ENCODE data around the gene GRIK1. TPM values are rescaled to one million over a fixed set of nuclear protein-coding genes. Genes with fewer than 3 reads are reported as not detected.

The GRIK1 gene
- total RNA-seq, 4 donors from 2014 or later: 0.44 to 4.1 (median 2.6) TPM

- H3K27ac ChIP-seq: no peak overlapping the region
- no peaks in the 10 kb centered on the region for H3K9me3 ChIP-seq
- WGBS, 2 donors: 78 to 88% methylated on average over 2 of the region's 2 CpGs
- H3K4me1 ChIP-seq: no peaks in the 10 kb centered on the region
- TF ChIP-seq POLR2A (IDR thresholded peaks at IDR 0.05): no peak
- TF ChIP-seq EP300 (IDR thresholded peaks at IDR 0.05): no peak
- no peak for TF ChIP-seq CTCF (IDR thresholded peaks at IDR 0.05)
- no peaks in the 10 kb centered on the region for H3K27me3 ChIP-seq
- DNase-seq (ENCODE audit: low spot score in 2 of 2): no peak
- no peaks in the 10 kb centered on the region for H3K36me3 ChIP-seq
- H3K4me3 ChIP-seq: no peak overlapping the region
These were observed 270.4 kb downstream of the GRIK1 start for GRCh38 chr21:29669416-29669815.

DNA sequence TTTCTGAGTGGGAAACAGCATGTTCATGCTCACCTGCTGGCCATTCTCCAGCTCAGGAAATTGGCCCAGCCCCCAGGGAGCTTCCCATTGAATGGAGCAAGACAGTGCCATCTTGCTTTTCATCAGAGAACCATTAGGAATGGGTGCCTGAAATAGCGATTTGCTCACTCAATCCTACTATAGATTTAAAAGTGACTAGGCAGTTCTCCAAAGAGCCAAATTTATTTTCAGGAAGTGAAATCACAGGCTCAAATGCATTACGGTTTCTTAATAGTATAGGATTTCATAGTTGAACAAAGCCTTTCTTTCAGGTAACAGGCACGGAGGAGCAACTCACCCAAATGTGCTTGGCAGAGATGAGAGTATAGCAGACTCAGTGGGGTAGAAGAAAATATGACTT is 272.1 kb downstream of the GRIK1 start:
- H3K4me3 ChIP-seq: no peak overlapping the region
- TF ChIP-seq POLR2A (IDR thresholded peaks at IDR 0.05) (no peak), CTCF (IDR thresholded peaks at IDR 0.05) (no peak), EP300 (IDR thresholded peaks at IDR 0.05) (no peak)

DNA sequence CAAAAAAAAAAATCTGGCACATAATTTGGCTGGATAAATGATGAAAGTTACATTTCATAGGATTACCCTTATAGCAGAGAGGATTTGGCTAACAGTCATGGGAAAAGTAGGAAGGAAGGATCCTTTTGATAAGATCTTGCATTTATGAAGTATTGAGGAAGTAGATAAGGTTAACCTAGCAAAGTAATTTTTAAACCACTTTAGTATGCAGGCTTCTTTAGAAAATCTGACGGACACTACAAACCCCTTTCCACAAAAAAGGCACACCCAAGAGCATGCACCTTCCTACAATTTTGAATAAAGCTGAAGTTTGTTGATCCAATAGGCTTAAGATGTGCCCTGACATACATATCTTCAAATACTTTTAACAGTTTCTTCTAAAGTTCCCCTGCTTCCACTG is 275.2 kb downstream of the GRIK1 start:
- H3K4me1 ChIP-seq: no peaks in the 10 kb centered on the region
- TF ChIP-seq CTCF (IDR thresholded peaks at IDR 0.05) (no peak), POLR2A (IDR thresholded peaks at IDR 0.05) (no peak), EP300 (IDR thresholded peaks at IDR 0.05) (no peak)
- 70 to 71% methylated on average over 1 of the region's 1 CpG for WGBS, 2 donors

More for the DNA sequence above, 272.1 kb downstream of the GRIK1 start:
- 57 to 77% methylated on average over 3 of the region's 3 CpGs for WGBS, 2 donors
- Histone ChIP-seq H3K4me1 (no peaks in the 10 kb centered on the region), H3K36me3 (no peaks in the 10 kb centered on the region), H3K9me3 (no peaks in the 10 kb centered on the region), H3K27ac (no peak overlapping the region), H3K27me3 (no peaks in the 10 kb centered on the region)
- no peak for DNase-seq (ENCODE audit: low spot score in 2 of 2)

DNA sequence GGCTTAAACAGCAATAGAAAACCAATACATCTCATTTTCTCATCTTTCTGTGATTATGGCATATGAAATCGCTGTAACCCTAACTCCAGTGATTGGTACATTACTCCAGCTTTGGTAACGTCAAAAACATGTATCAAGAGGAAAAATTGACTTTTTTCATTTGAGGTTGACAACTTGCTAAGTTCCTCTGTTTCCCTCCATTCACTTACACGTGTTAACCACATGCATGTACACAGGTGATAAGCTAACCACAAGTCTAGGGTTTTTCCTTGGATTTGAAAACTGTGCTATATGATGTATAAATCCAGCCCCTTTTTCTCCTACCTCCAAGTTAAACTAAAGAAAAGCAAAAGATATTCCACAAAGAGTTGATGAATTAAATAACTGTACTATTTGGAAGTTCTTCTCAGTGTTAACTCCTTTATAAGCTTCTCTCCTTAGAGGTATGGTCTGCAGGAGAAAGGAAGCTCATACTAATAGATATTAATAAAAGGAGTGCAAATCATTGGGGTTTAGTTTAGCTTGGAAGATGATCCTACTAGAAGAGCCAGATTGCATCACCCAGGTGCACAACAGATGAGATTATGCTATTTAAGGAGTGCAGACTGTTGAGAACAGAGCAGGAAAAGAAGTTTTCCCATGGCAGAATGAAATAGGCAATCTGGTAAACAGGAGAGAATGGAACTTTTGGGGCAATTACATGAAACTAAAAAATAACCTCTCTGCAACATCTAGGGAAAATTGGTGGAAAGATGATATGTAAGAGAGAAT is 277.9 kb downstream of the GRIK1 start:
- 83 to 87% methylated on average over 3 of the region's 3 CpGs for WGBS, 2 donors
- no peak overlapping the region for H3K27ac ChIP-seq
- no peaks in the 10 kb centered on the region for H3K27me3 ChIP-seq
- no peaks in the 10 kb centered on the region for H3K4me1 ChIP-seq
- H3K36me3 ChIP-seq: no peaks in the 10 kb centered on the region
- TF ChIP-seq EP300 (IDR thresholded peaks at IDR 0.05) (no peak), CTCF (IDR thresholded peaks at IDR 0.05) (no peak), POLR2A (IDR thresholded peaks at IDR 0.05) (no peak)
- H3K4me3 ChIP-seq: no peak overlapping the region
- H3K9me3 ChIP-seq: no peaks in the 10 kb centered on the region
- DNase-seq (ENCODE audit: low spot score in 2 of 2): no peak

More for the DNA sequence above, 275.2 kb downstream of the GRIK1 start:
- Histone ChIP-seq H3K4me3 (no peak overlapping the region), H3K9me3 (no peaks in the 10 kb centered on the region), H3K36me3 (no peaks in the 10 kb centered on the region), H3K27me3 (no peaks in the 10 kb centered on the region), H3K27ac (no peak overlapping the region)
- no peak for DNase-seq (ENCODE audit: low spot score in 2 of 2)

GRCh38 chr21:29660047-29660720 is 279.6 kb downstream of the GRIK1 start:
- Histone ChIP-seq H3K4me3 (no peak overlapping the region), H3K27ac (no peak overlapping the region), H3K36me3 (no peaks in the 10 kb centered on the region), H3K4me1 (no peaks in the 10 kb centered on the region), H3K27me3 (no peaks in the 10 kb centered on the region), H3K9me3 (no peaks in the 10 kb centered on the region)
- no peak for DNase-seq (ENCODE audit: low spot score in 2 of 2)
- TF ChIP-seq EP300 (IDR thresholded peaks at IDR 0.05) (no peak), CTCF (IDR thresholded peaks at IDR 0.05) (no peak), POLR2A (IDR thresholded peaks at IDR 0.05) (no peak)
- WGBS, 2 donors: 76 to 87% methylated on average over 2 of the region's 2 CpGs

Data from tibial nerve (tissue), 4 donors.